K562 (cell line): Measurements from ENCODE around the gene TRMT10B. TPM values are rescaled to one million over a fixed set of nuclear protein-coding genes. Genes with fewer than 3 reads are reported as not detected.

Source experiments
- ATF6 ChIP-seq: sonication (generic); formaldehyde crosslinking; IDR thresholded peaks from 2 replicates; pipeline ENCODE4 v1.4.0; 2020; ENCODE audit warnings: mild to moderate bottlenecking, missing genetic modification reagents
- BHLHE40 ChIP-seq: IDR thresholded peaks from 2 replicates; pipeline ENCODE4 v1.6.1; 2011; ENCODE audit warnings: low read length, improper control_type of control experiment
- CBX3 ChIP-seq, 2 experiments: IDR thresholded peaks; 1 replicate in 1 of 2; 2 replicates in 1 of 2; pipeline ENCODE4 v1.6.1; 2012; ENCODE audit warnings: inconsistent platforms in 2 of 2, low read length in 2 of 2, borderline replicate concordance in 1 of 2, control low read depth in 1 of 2
- DEAF1 ChIP-seq: fragments of 450-650 bp; formaldehyde crosslinking; IDR thresholded peaks from 2 replicates; pipeline ENCODE4 v1.4.0; 2020; ENCODE audit warnings: mild to moderate bottlenecking, moderate library complexity
- E2F1 ChIP-seq: sonication (generic); formaldehyde crosslinking; IDR thresholded peaks from 2 replicates; pipeline ENCODE4 v1.8.1; 2023; ENCODE audit warnings: mild to moderate bottlenecking, missing genetic modification reagents, moderate library complexity
- GATAD2B ChIP-seq: fragments of 450-650 bp; IDR thresholded peaks from 2 replicates; pipeline ENCODE4 v1.6.1; 2017; ENCODE audit warnings: mild to moderate bottlenecking, borderline replicate concordance
- ILK ChIP-seq: fragments of 450-650 bp; IDR thresholded peaks from 2 replicates; pipeline ENCODE4 v1.6.1; 2016; ENCODE audit warnings: missing genetic modification characterization, low read depth, mild to moderate bottlenecking, missing compliant biosample characterization, moderate library complexity, borderline replicate concordance
- IRF2 ChIP-seq: sonication (generic); formaldehyde crosslinking; IDR thresholded peaks from 2 replicates; pipeline ENCODE4 v1.8.1; 2022; ENCODE audit warnings: mild to moderate bottlenecking, missing genetic modification reagents
- MYBL2 ChIP-seq, 2 experiments: fragments of 450-650 bp in 1 of 2; sonication (generic) in 1 of 2; formaldehyde crosslinking in 1 of 2; IDR thresholded peaks; 2 replicates each; pipeline versions ENCODE4 v1.6.1 to v1.8.1; 2017 to 2022; ENCODE audit warnings: borderline replicate concordance in 1 of 2, inconsistent platforms in 1 of 2, low read depth in 1 of 2, mild to moderate bottlenecking in 1 of 2, missing genetic modification reagents in 1 of 2, moderate library complexity in 1 of 2
- PHB ChIP-seq: fragments of 250-450 bp; sonication (Bioruptor Pico); IDR thresholded peaks from 2 replicates; pipeline ENCODE4 v1.5.0; 2021
- PHTF2 ChIP-seq: fragments of 250-450 bp; sonication (Bioruptor Pico); IDR thresholded peaks from 2 replicates; pipeline ENCODE4 v1.5.0; 2021; ENCODE audit warnings: mild to moderate bottlenecking
- POU5F1 ChIP-seq: fragments of 150-350 bp; IDR thresholded peaks from 2 replicates; pipeline ENCODE4 v1.6.1; 2014; ENCODE audit warnings: borderline replicate concordance, low read length, low read depth, mild to moderate bottlenecking; ENCODE audit not compliant: partially characterized antibody
- RBFOX2 ChIP-seq: fragments of 200-400 bp; formaldehyde crosslinking; IDR thresholded peaks from 2 replicates; pipeline ENCODE4 v1.6.1; 2017; ENCODE audit warnings: low read depth, mild to moderate bottlenecking, low read length, moderate library complexity
- RBM22 ChIP-seq: fragments of 200-400 bp; formaldehyde crosslinking; IDR thresholded peaks from 2 replicates; pipeline ENCODE4 v1.6.1; 2018; ENCODE audit warnings: low read length, low read depth; ENCODE audit not compliant: poor library complexity, severe bottlenecking
- SRSF1 ChIP-seq: fragments of 200-400 bp; formaldehyde crosslinking; IDR thresholded peaks from 2 replicates; pipeline ENCODE4 v1.6.1; 2017; ENCODE audit warnings: mild to moderate bottlenecking, low read depth, low read length, moderate library complexity
- WHSC1 ChIP-seq: IDR thresholded peaks from one replicate; pipeline ENCODE4 v1.6.1; 2012; ENCODE audit warnings: low read length, control low read depth, inconsistent platforms
- ZC3H4 ChIP-seq: sonication (generic); formaldehyde crosslinking; IDR thresholded peaks from 2 replicates; pipeline ENCODE4 v1.9.0; 2021; ENCODE audit warnings: missing genetic modification reagents, borderline replicate concordance
- ZC3H8 ChIP-seq: fragments of 450-650 bp; IDR thresholded peaks from 2 replicates; pipeline ENCODE4 v1.6.1; 2017
- ZNF197 ChIP-seq: fragments of 200-800 bp; sonication (Bioruptor generic); IDR thresholded peaks from 2 replicates; pipeline ENCODE4 v1.6.1; 2016; ENCODE audit warnings: low read depth, missing genetic modification characterization, missing compliant biosample characterization
- ZNF232 ChIP-seq: sonication (generic); formaldehyde crosslinking; IDR thresholded peaks from 2 replicates; pipeline ENCODE4 v1.8.0; 2022; ENCODE audit warnings: mild to moderate bottlenecking, missing genetic modification reagents
- ZNF280A ChIP-seq: fragments of 450-650 bp; IDR thresholded peaks from 2 replicates; pipeline ENCODE4 v1.6.1; 2018; ENCODE audit warnings: mild to moderate bottlenecking, low read depth; ENCODE audit not compliant: partially characterized antibody
- polyA plus RNA-seq, 8 experiments: library from polyadenylated mRNA; depleted of rRNA in 4 of 8; stranded (reverse) in 5 of 8; unstranded in 3 of 8; fragments of >200 nt; fragmentation: Nextera tagmentation in 2 of 8; fragmentation: Illumina TruSeq in 1 of 8; extraction: Ambion mirVana in 2 of 8; extraction: Trizol in 1 of 8; gene quantifications; 2 replicates each; pipeline versions ENCODE4 v1.2.1 to v1.2.3, GENCODE V29; 2011 to 2014; ENCODE audit warnings: inconsistent platforms in 1 of 8, missing spikeins in 1 of 8
- total RNA-seq, 7 experiments: library from RNA; depleted of rRNA in 6 of 7; stranded (reverse); fragments of >200 nt in 6 of 7; fragmentation: Illumina TruSeq in 2 of 7; extraction: Trizol in 2 of 7; gene quantifications; 2 replicates each; pipeline versions ENCODE4 v1.2.1 to v1.2.3, GENCODE V29; 2011 to 2021; ENCODE audit warnings: low replicate concordance in 1 of 7

Gene TRMT10B
- total and polyA plus RNA-seq, 9 of the 15 experiments (the other 6 are each of a cell fraction or from before 2014, with no cell fraction given) = 2.9 to 13.4 (median 7.0) TPM

- peak; percentile 88; the same call in 1 of the 2 replicates for TF ChIP-seq ZC3H4
- TF ChIP-seq ATF6 (CRISPR knock-in tag) = 0 out of 2 replicates have a peak, but pooled peaks have one; percentile 45
- TF ChIP-seq SRSF1 = no peak
- no peak for TF ChIP-seq PHB (CRISPR knock-in tag)
- TF ChIP-seq ZNF197 (CRISPR knock-in tag) = no peak; the same call in 1 of the 2 replicates
- TF ChIP-seq CBX3 (IDR thresholded peaks at IDR 0.05; ENCODE audit: borderline replicate concordance in 1 of 2, low read length in 2 of 2) = peak in 1 of 2 experiments; percentile 92; a peak in 2 of 3 replicates
- TF ChIP-seq ZC3H8 = no peak
- peak; percentile 98 for TF ChIP-seq RBM22
- TF ChIP-seq RBFOX2 = peak; percentile 88
- no peak for TF ChIP-seq ZNF280A
- no peak for TF ChIP-seq POU5F1
- peak; percentile 44; the same call in 1 of the 2 replicates for TF ChIP-seq IRF2 (CRISPR knock-in tag)
- no peak for TF ChIP-seq ILK
- TF ChIP-seq DEAF1 (CRISPR knock-in tag) = no peak
- TF ChIP-seq PHTF2 (CRISPR knock-in tag) = no peak
- TF ChIP-seq GATAD2B = peak; percentile 93
- peak; percentile 71; the same call in 1 of the 2 replicates for TF ChIP-seq BHLHE40
- no peak for TF ChIP-seq WHSC1
- no peak for TF ChIP-seq MYBL2 (IDR thresholded peaks at IDR 0.05; ENCODE audit: low read depth)
- no peak; the same call in 1 of the 2 replicates for TF ChIP-seq MYBL2 (CRISPR knock-in tag; IDR thresholded peaks at IDR 0.05; ENCODE audit: borderline replicate concordance)
- no peak for TF ChIP-seq E2F1
- peak; percentile 83; the same call in 1 of the 2 replicates for TF ChIP-seq ZNF232 (CRISPR knock-in tag)
Observed at GRCh38 chr9:37800631-37801286, 47.2 kb downstream of the TRMT10B start, which contains the start of gene DCAF10 (continued).
